ENCODE results near the gene DNAH7.

DNA sequence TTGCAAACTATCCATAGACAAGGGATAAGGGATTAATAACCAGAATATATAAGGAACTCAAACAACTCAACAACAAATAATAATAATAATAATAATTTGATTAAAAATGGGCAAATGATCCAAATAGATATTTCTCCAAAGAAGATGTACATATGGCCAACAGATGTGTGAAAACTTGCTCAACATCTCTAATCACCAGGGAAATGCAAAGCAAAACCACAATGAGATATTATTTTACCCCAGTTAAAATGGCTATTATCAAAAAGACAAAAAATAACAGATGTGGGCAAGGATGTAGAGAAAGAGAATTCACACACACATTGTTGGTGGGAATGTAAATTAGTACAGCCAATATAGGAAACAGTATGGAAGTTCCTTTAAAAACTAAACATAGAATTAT is 26.9 kb downstream of the DNAH7 start:
- TF ChIP-seq POLR2A (IDR thresholded peaks at IDR 0.05; ENCODE audit: low read depth, low read length) = no peak
- TF ChIP-seq CTCF (conservative IDR thresholded peaks at IDR 0.05; ENCODE audit: low read depth, low read length) = no peak
- no peak for TF ChIP-seq BHLHE40 (IDR thresholded peaks at IDR 0.05; ENCODE audit: low read depth, low read length)
- TF ChIP-seq MAFK (IDR thresholded peaks at IDR 0.05; ENCODE audit: low read depth, low read length) = no peak
- no peak for TF ChIP-seq MXI1 (IDR thresholded peaks at IDR 0.05; ENCODE audit: borderline replicate concordance, low read depth, low read length)
- no peak for TF ChIP-seq RAD21 (IDR thresholded peaks at IDR 0.05; ENCODE audit: low read length)
- TF ChIP-seq FOS (IDR thresholded peaks at IDR 0.05; ENCODE audit: low read depth, low read length) = no peak
- TF ChIP-seq RFX5 (IDR thresholded peaks at IDR 0.05; ENCODE audit: low read depth, low read length) = no peak
- no peak for TF ChIP-seq NFE2L2 (IDR thresholded peaks at IDR 0.05; ENCODE audit: low read depth, low read length)
- no peak for TF ChIP-seq ELK1 (IDR thresholded peaks at IDR 0.05; ENCODE audit: borderline replicate concordance, low read depth, low read length)
- no peak for TF ChIP-seq CEBPB (IDR thresholded peaks at IDR 0.05; ENCODE audit: low read depth, low read length)

Measured in IMR-90 (cell line).